ENCODE data around the gene PNPLA7. TPM values are rescaled to one million over a fixed set of nuclear protein-coding genes. Genes with fewer than 3 reads are reported as not detected.
A peak's percentile ranks its signal among the peaks of the same experiment; 100 is the strongest.
"Not testable (repeated sequence)": the region's sequence is repeated elsewhere in the genome, so short reads cannot be mapped to it uniquely, and the experiment has no call there.

The PNPLA7 gene
- total RNA-seq, 4 donors from 2014 or later: 0.61 to 3.4 (median 0.91) TPM

- H3K36me3 ChIP-seq: peaks cover 0 to 3% (median 0%) of the 10 kb centered on the region in 3 donors
- no peak for DNase-seq
- no peak for TF ChIP-seq CTCF (IDR thresholded peaks at IDR 0.05)
- no peak for TF ChIP-seq POLR2A (IDR thresholded peaks at IDR 0.05)
- H3K27me3 ChIP-seq: no peaks in the 10 kb centered on the region
- no peak overlapping the region for H3K27ac ChIP-seq
- no peaks in the 10 kb centered on the region for H3K9me3 ChIP-seq
- intact Hi-C loops (cut with DNase I): no loop called here
- H3K4me3 ChIP-seq: no peak overlapping the region
- H3K4me1 ChIP-seq: peaks cover 0 to 20% (median 3%) of the 10 kb centered on the region in 3 donors
These were observed 15.1 kb downstream of the PNPLA7 start for GRCh38 chr9:137535120-137535428.

- 48 to 49% methylated on average over 14 to 16 of the region's 19 CpGs for WGBS, 2 donors
- Histone ChIP-seq H3K4me1 (peaks cover 0 to 20% (median 3%) of the 10 kb centered on the region in 3 donors), H3K27me3 (no peaks in the 10 kb centered on the region), H3K36me3 (no peaks in the 10 kb centered on the region), H3K4me3 (no peak overlapping the region), H3K27ac (no peak overlapping the region), H3K9me3 (no peaks in the 10 kb centered on the region)
- intact Hi-C loops (cut with DNase I): no loop called here
- TF ChIP-seq POLR2A (IDR thresholded peaks at IDR 0.05) (no peak), CTCF (IDR thresholded peaks at IDR 0.05) (peak; percentile 48 to 68 (median 58))
- no peak for DNase-seq
These were observed 15.7 kb downstream of the PNPLA7 start for GRCh38 chr9:137534256-137535119.

- H3K27me3 ChIP-seq; intact Hi-C loops (cut with DNase I); DNase-seq; H3K4me3 ChIP-seq; H3K9me3 ChIP-seq; H3K27ac ChIP-seq; H3K36me3 ChIP-seq: not testable (repeated sequence)
- peaks cover 0 to 20% (median 3%) of the 10 kb centered on the region in 3 donors for H3K4me1 ChIP-seq
- WGBS, 2 donors: 64 to 82% methylated on average over 3 to 5 of the region's 10 CpGs
These were observed 17.2 kb downstream of the PNPLA7 start for GRCh38 chr9:137532891-137533468.

GRCh38 chr9:137531099-137531765, 19.0 kb downstream of the PNPLA7 start:
- no peak for DNase-seq
- peak overlapping the region in 1 of 4 donors; percentile 17 for H3K27ac ChIP-seq
- 72 to 73% methylated on average over 12 to 15 of the region's 17 CpGs for WGBS, 2 donors
- peaks cover 0 to 20% (median 3%) of the 10 kb centered on the region in 3 donors for H3K4me1 ChIP-seq
- intact Hi-C loops (cut with DNase I): no loop called here
- no peaks in the 10 kb centered on the region for H3K36me3 ChIP-seq
- TF ChIP-seq CTCF (IDR thresholded peaks at IDR 0.05): no peak
- TF ChIP-seq POLR2A (IDR thresholded peaks at IDR 0.05): no peak
- no peaks in the 10 kb centered on the region for H3K27me3 ChIP-seq
- no peak overlapping the region for H3K4me3 ChIP-seq
- no peaks in the 10 kb centered on the region for H3K9me3 ChIP-seq

GRCh38 chr9:137530331-137530730, 19.9 kb downstream of the PNPLA7 start:
- intact Hi-C loops (cut with DNase I): no loop called here
- Histone ChIP-seq H3K4me3 (no peak overlapping the region), H3K27me3 (no peaks in the 10 kb centered on the region)

More at GRCh38 chr9:137530331-137530730, 19.9 kb downstream of the PNPLA7 start:
- H3K9me3 ChIP-seq: no peaks in the 10 kb centered on the region
- no peaks in the 10 kb centered on the region for H3K36me3 ChIP-seq
- no peak for TF ChIP-seq CTCF (IDR thresholded peaks at IDR 0.05)
- no peak for TF ChIP-seq POLR2A (IDR thresholded peaks at IDR 0.05)
- no peak for DNase-seq
- peaks cover 0 to 22% (median 3%) of the 10 kb centered on the region in 3 donors for H3K4me1 ChIP-seq
- H3K27ac ChIP-seq: no peak overlapping the region
- 60 to 81% methylated on average over 5 of the region's 5 CpGs for WGBS, 2 donors
